NT2/D1 (cell line): Measurements from ENCODE around the gene MYB.

Experiments
- SUZ12 ChIP-seq: IDR thresholded peaks from 2 replicates; pipeline ENCODE4 v1.6.1; 2011; ENCODE audit not compliant: insufficient read length, insufficient read depth; ENCODE audit errors: extremely low read depth
- ZNF274 ChIP-seq: IDR thresholded peaks from 2 replicates; pipeline ENCODE4 v1.6.1; 2011; ENCODE audit warnings: mild to moderate bottlenecking, low read depth, low read length

DNA sequence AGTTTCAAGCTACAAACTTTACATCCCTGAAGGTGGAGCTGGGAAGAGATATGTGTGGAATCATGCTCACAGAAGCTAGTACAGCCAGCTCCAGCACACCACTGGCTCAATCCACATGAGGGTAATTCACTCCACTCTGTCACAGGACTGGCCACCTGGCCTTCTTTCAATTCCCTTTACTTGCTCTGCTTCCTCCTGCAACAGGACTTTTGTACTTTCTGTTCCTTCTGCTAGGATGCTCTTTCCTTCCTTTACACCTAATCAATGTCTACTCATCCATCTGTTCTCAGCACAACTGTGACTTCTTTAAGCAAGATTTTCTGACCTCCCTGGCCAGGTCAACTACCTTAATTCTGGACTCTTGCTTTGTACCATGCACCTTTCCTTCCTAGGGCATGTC, 39.4 kb upstream of the MYB start:
- TF ChIP-seq SUZ12 = no peak
- no peak for TF ChIP-seq ZNF274
